Measurements from ENCODE around the gene DCXR. TPM values are rescaled to one million over a fixed set of nuclear protein-coding genes. Genes with fewer than 3 reads are reported as not detected.

Gene DCXR
- total and polyA plus RNA-seq, 2 of the 13 experiments (the other 11 are each of a cell fraction or from before 2014, with no cell fraction given) = 287 to 311 TPM

- TF ChIP-seq ZNF276 (CRISPR knock-in tag; IDR thresholded peaks at IDR 0.05; ENCODE audit: low read depth) = 0 out of 2 replicates have a peak, but pooled peaks have one; percentile 26
- 0 out of 2 replicates have a peak, but pooled peaks have one; percentile 19 for TF ChIP-seq MAF1 (CRISPR knock-in tag; IDR thresholded peaks at IDR 0.05; ENCODE audit: borderline replicate concordance)
- TF ChIP-seq RAD21 (CRISPR knock-in tag; IDR thresholded peaks at IDR 0.05) = 0 out of 2 replicates have a peak, but pooled peaks have one; percentile 13
- TF ChIP-seq MTF1 (CRISPR knock-in tag; IDR thresholded peaks at IDR 0.05) = no peak
- 0 out of 2 replicates have a peak, but pooled peaks have one; percentile 29 for TF ChIP-seq ZNF292 (CRISPR knock-in tag; IDR thresholded peaks at IDR 0.05; ENCODE audit: borderline replicate concordance, low read depth)
- no peak for TF ChIP-seq JUN (CRISPR knock-in tag; IDR thresholded peaks at IDR 0.05)
- TF ChIP-seq CBFB (CRISPR knock-in tag; IDR thresholded peaks at IDR 0.05) = peak; percentile 15; the same call in 1 of the 2 replicates
- TF ChIP-seq POLR2AphosphoS5 (IDR thresholded peaks at IDR 0.05; ENCODE audit: low read depth, low read length) = peak; percentile 34; the same call in 1 of the 2 replicates
- no peak for TF ChIP-seq ZFP62 (CRISPR knock-in tag; IDR thresholded peaks at IDR 0.05)
- TF ChIP-seq ZNF687 (CRISPR knock-in tag; IDR thresholded peaks at IDR 0.05) = peak; percentile 82
- TF ChIP-seq TBX2 (CRISPR knock-in tag; IDR thresholded peaks at IDR 0.05; ENCODE audit: borderline replicate concordance) = peak; percentile 39; the same call in 1 of the 2 replicates
- peak; percentile 83; the same call in 1 of the 2 replicates for TF ChIP-seq EEA1 (CRISPR knock-in tag; IDR thresholded peaks at IDR 0.05; ENCODE audit: borderline replicate concordance)
- TF ChIP-seq TRAFD1 (CRISPR knock-in tag; IDR thresholded peaks at IDR 0.05; ENCODE audit: borderline replicate concordance) = no peak
- TF ChIP-seq PHF8 (CRISPR knock-in tag; IDR thresholded peaks at IDR 0.05) = peak; percentile 69
- TF ChIP-seq ZNF563 (CRISPR knock-in tag; IDR thresholded peaks at IDR 0.05) = peak; percentile 63; the same call in 1 of the 2 replicates
- TF ChIP-seq ATF6 (CRISPR knock-in tag; conservative IDR thresholded peaks at IDR 0.05) = no peak
Measured at GRCh38 chr17:82050761-82051641, 13.5 kb upstream of the DCXR start (continued).
